Raji (cell line): ENCODE results near the gene GPR137C.

Experiments
- POLR2A ChIP-seq: IDR thresholded peaks from 2 replicates; pipeline ENCODE4 v1.6.1; 2011; ENCODE audit warnings: low read depth, low read length, control low read depth; ENCODE audit not compliant: insufficient read depth

Gene GPR137C

GRCh38 chr14:52552063-52552988, at the start of gene GPR137C, which contains the start of gene TXNDC16:
TSS of gene GPR137C (plus strand) at chr14:52552836. CDS start at chr14:52553148, 312 bp downstream.
TSS of gene TXNDC16 (minus strand) at chr14:52552505. CDS start at chr14:52543557, 8,948 bp downstream.
- TF ChIP-seq POLR2A, result peak; percentile 98

GRCh38 chr14:52513249-52513648, 39.4 kb upstream of the GPR137C start:
- TF ChIP-seq POLR2A, result no peak

GRCh38 chr14:52514046-52514811, 38.4 kb upstream of the GPR137C start:
- no peak for TF ChIP-seq POLR2A

- no peak for TF ChIP-seq POLR2A
These were observed 30.6 kb upstream of the GPR137C start for GRCh38 chr14:52522033-52522432.

GRCh38 chr14:52522581-52523345, 29.9 kb upstream of the GPR137C start:
- TF ChIP-seq POLR2A, result no peak

- no peak for TF ChIP-seq POLR2A
These were observed 25.6 kb upstream of the GPR137C start for GRCh38 chr14:52527052-52527451.

GRCh38 chr14:52531481-52531880, 21.2 kb upstream of the GPR137C start:
- TF ChIP-seq POLR2A, result no peak

- TF ChIP-seq POLR2A, result no peak
These were observed 16.4 kb upstream of the GPR137C start for GRCh38 chr14:52536269-52536668.

GRCh38 chr14:52538623-52539022, 14.0 kb upstream of the GPR137C start:
- TF ChIP-seq POLR2A, result no peak

GRCh38 chr14:52545584-52546317, 6.9 kb upstream of the GPR137C start:
- no peak for TF ChIP-seq POLR2A

- no peak for TF ChIP-seq POLR2A
These were observed 6.3 kb upstream of the GPR137C start for GRCh38 chr14:52546318-52546670.

- no peak for TF ChIP-seq POLR2A
These were observed 5.6 kb upstream of the GPR137C start for GRCh38 chr14:52547027-52547426.

- TF ChIP-seq POLR2A, result no peak
These were observed 5.1 kb upstream of the GPR137C start for GRCh38 chr14:52547526-52547925.

- TF ChIP-seq POLR2A, result no peak
These were observed 2.0 kb upstream of the GPR137C start for GRCh38 chr14:52550661-52551060.
